Stomach (tissue), 9 donors: ENCODE data around the gene F5. TPM values are rescaled to one million over a fixed set of nuclear protein-coding genes. Genes with fewer than 3 reads are reported as not detected.

ENCODE experiments used
- DNase-seq, 2 donors: peaks; one replicate each; pipeline versions ENCODE4 v3.0.0 to v3.0.0-alpha.2; 2013 to 2019
- H3K27ac ChIP-seq, 5 donors: fragments of 200-600 bp in 4 of 5; sonication (generic) in 4 of 5; one replicate each; pipeline ENCODE4 v1.5.1; 2013 to 2019; ENCODE audit warnings: mild to moderate bottlenecking in 1 of 5, moderate library complexity in 1 of 5
- H3K27me3 ChIP-seq, 3 donors: fragments of 200-600 bp; sonication (generic); one replicate each; pipeline ENCODE4 v1.5.1; 2017 to 2019; ENCODE audit warnings: mixed run types in 1 of 3
- H3K36me3 ChIP-seq, 4 donors: fragments of 200-600 bp; sonication (generic); 1 replicate in 3 of 4; 2 replicates in 1 of 4; pipeline ENCODE4 v1.5.1; 2016 to 2019
- H3K4me1 ChIP-seq, 4 donors: fragments of 200-600 bp; sonication (generic); one replicate each; pipeline ENCODE4 v1.5.1; 2016 to 2019
- H3K4me3 ChIP-seq, 4 donors: fragments of 200-600 bp; sonication (generic) in 3 of 4; one replicate each; pipeline ENCODE4 v1.5.1; 2016 to 2019; ENCODE audit warnings: mild to moderate bottlenecking in 1 of 4
- H3K9me3 ChIP-seq, 4 donors: fragments of 200-600 bp; sonication (generic); one replicate each; pipeline ENCODE4 v1.5.1; 2016 to 2019
- CTCF ChIP-seq, 7 experiments: fragments of 450-650 bp in 4 of 7; fragments of 200-600 bp in 3 of 7; sonication (generic) in 3 of 7; IDR thresholded peaks; one replicate each; pipeline ENCODE4 v1.5.1; 2016 to 2019; ENCODE audit warnings: antibody characterized with exemption in 7 of 7, control low read depth in 2 of 7, mild to moderate bottlenecking in 1 of 7
- EP300 ChIP-seq: sonication (generic); formaldehyde crosslinking; IDR thresholded peaks from one replicate; pipeline ENCODE4 v1.6.1; 2017; ENCODE audit warnings: antibody characterized with exemption
- POLR2A ChIP-seq, 4 donors: fragments of 450-650 bp; IDR thresholded peaks; one replicate each; pipeline ENCODE4 v1.6.1; 2016; ENCODE audit warnings: antibody characterized with exemption in 4 of 4, control low read depth in 2 of 4, mild to moderate bottlenecking in 1 of 4, moderate library complexity in 1 of 4
- POLR2AphosphoS5 ChIP-seq, 3 donors: sonication (generic); formaldehyde crosslinking; IDR thresholded peaks; one replicate each; pipeline ENCODE4 v1.6.1; 2016; ENCODE audit warnings: antibody characterized with exemption in 3 of 3
- WGBS, 5 donors: extraction: QIAGEN DNeasy Blood & Tissue Kit in 3 of 5; methylation state at CpG; one replicate each; pipeline versions ENCODE4 v1.1.5 to v1.1.7; 2013 to 2018; 5-methylcytosine and 5-hydroxymethylcytosine counted together
- intact Hi-C: fragments of 100-400 bp; cut with DNase I; formaldehyde crosslinking; loops from one replicate; pipeline ENCODE4 v1.15.1; 2023; ENCODE audit warnings: low total_unique reads
- polyA plus RNA-seq, 3 donors: library from polyadenylated mRNA; stranded (reverse); fragments of 200-250 nt; gene quantifications; one replicate each; pipeline ENCODE4 v1.2.3, GENCODE V29; 2013
- total RNA-seq, 5 donors: library from RNA; depleted of rRNA; stranded (reverse); fragments of >200 nt; gene quantifications; one replicate each; pipeline versions ENCODE4 v1.1.0 to v1.2.3, GENCODE V29; 2014 to 2016
- donor health status: healthy with polysubstance abuse.
- donor health status: Bipolar disorder and iron deficiency.
- donor health status: healthy.

Gene F5
- total and polyA plus RNA-seq, 8 donors: 0.06 to 4.8 (median 1.0) TPM; not detected in 2

GRCh38 chr1:169485431-169486280 is 100.6 kb downstream of the F5 start, which contains the start of gene SLC19A2:
Gene SLC19A2, minus strand, starts transcription at chr1:169485944. Its CDS starts 178 bp downstream, at chr1:169485766.
- 0 to 2% (median 0%) methylated on average over 23 to 85 of the region's 85 CpGs for WGBS, 5 donors
- intact Hi-C loops: no loop called here
- peak within 1 kb of the TSS; percentile 95 to 100 (median 98) for H3K27ac ChIP-seq
- peak; percentile 90 to 98 (median 96) for TF ChIP-seq POLR2AphosphoS5 (IDR thresholded peaks at IDR 0.05)
- TF ChIP-seq CTCF (IDR thresholded peaks at IDR 0.05): peak in 3 of 7 experiments; percentile 9 to 45 (median 36)
- TF ChIP-seq POLR2A (IDR thresholded peaks at IDR 0.05): peak in 2 of 4 donors; percentile 91 to 96
- TF ChIP-seq EP300: peak; percentile 99
- H3K27me3 ChIP-seq: no peaks in the 10 kb centered on the region
- H3K9me3 ChIP-seq: no peaks in the 10 kb centered on the region
- H3K4me1 ChIP-seq: peaks cover 14 to 61% (median 31%) of the 10 kb centered on the region in 4 donors
- peak within 1 kb of the TSS; percentile 63 to 86 (median 74) for H3K4me3 ChIP-seq
- peak; percentile 100 for DNase-seq
- no peaks in the 10 kb centered on the region for H3K36me3 ChIP-seq

- peak; percentile 63 to 87 for DNase-seq
- Histone ChIP-seq H3K9me3 (no peaks in the 10 kb centered on the region), H3K4me1 (peaks cover 14 to 69% (median 35%) of the 10 kb centered on the region in 4 donors), H3K27me3 (no peaks in the 10 kb centered on the region), H3K36me3 (no peaks in the 10 kb centered on the region), H3K27ac (peak overlapping the region; percentile 95 to 100 (median 98)), H3K4me3 (peak overlapping the region; percentile 63 to 86 (median 74))
- WGBS, 5 donors: 7 to 12% (median 10%) methylated on average over 15 of the region's 15 CpGs
- intact Hi-C loops: no loop called here
- TF ChIP-seq EP300: peak; percentile 41
- no peak for TF ChIP-seq POLR2A (IDR thresholded peaks at IDR 0.05)
- no peak for TF ChIP-seq CTCF (IDR thresholded peaks at IDR 0.05)
- TF ChIP-seq POLR2AphosphoS5 (IDR thresholded peaks at IDR 0.05): peak; percentile 57 to 83 (median 75)
Measured at GRCh38 chr1:169484683-169485430, 101.4 kb downstream of the F5 start.

GRCh38 chr1:169484101-169484500 is 102.2 kb downstream of the F5 start:
- WGBS, 5 donors: 22 to 54% (median 45%) methylated on average over 4 of the region's 4 CpGs
- peak overlapping the region; percentile 81 to 100 (median 98) for H3K27ac ChIP-seq
- TF ChIP-seq CTCF (IDR thresholded peaks at IDR 0.05) (no peak), POLR2AphosphoS5 (IDR thresholded peaks at IDR 0.05) (no peak), POLR2A (IDR thresholded peaks at IDR 0.05) (no peak), EP300 (no peak)
- DNase-seq: peak in 1 of 2 donors; percentile 41
- intact Hi-C loops: no loop called here
- H3K4me3 ChIP-seq: peak overlapping the region; percentile 63 to 86 (median 74)
- no peaks in the 10 kb centered on the region for H3K36me3 ChIP-seq
- H3K4me1 ChIP-seq: peaks cover 14 to 77% (median 39%) of the 10 kb centered on the region in 4 donors
- H3K9me3 ChIP-seq: no peaks in the 10 kb centered on the region
- no peaks in the 10 kb centered on the region for H3K27me3 ChIP-seq

- WGBS, 5 donors: 15 to 44% (median 37%) methylated on average over 5 of the region's 5 CpGs
- TF ChIP-seq POLR2A (IDR thresholded peaks at IDR 0.05) (peak in 1 of 4 donors; percentile 56), EP300 (no peak), CTCF (IDR thresholded peaks at IDR 0.05) (no peak), POLR2AphosphoS5 (IDR thresholded peaks at IDR 0.05) (peak; percentile 81 to 92 (median 90))
- no peaks in the 10 kb centered on the region for H3K27me3 ChIP-seq
- H3K36me3 ChIP-seq: no peaks in the 10 kb centered on the region
- peak overlapping the region; percentile 63 to 86 (median 74) for H3K4me3 ChIP-seq
- intact Hi-C loops: no loop called here
- H3K27ac ChIP-seq: peak overlapping the region; percentile 3 to 100 (median 98)
- no peaks in the 10 kb centered on the region for H3K9me3 ChIP-seq
- peaks cover 14 to 83% (median 40%) of the 10 kb centered on the region in 4 donors for H3K4me1 ChIP-seq
- peak; percentile 62 to 92 for DNase-seq
Measured at GRCh38 chr1:169483500-169483966, 102.7 kb downstream of the F5 start.
